Right cardiac atrium (tissue), 5 donors: ENCODE results near the gene WASF3. TPM values are rescaled to one million over a fixed set of nuclear protein-coding genes. Genes with fewer than 3 reads are reported as not detected.
A peak's percentile ranks its signal among the peaks of the same experiment; 100 is the strongest.

Experiments
- ATAC-seq, 2 donors: fragments of 200-7000 bp; cut with Tn5 transposase; one replicate each; pipeline versions ENCODE4 v1.8.0 to v1.9.1; 2020; ENCODE audit warnings: moderate library complexity in 2 of 2, mild to moderate bottlenecking in 1 of 2
- DNase-seq, 3 donors: peaks; one replicate each; pipeline ENCODE4 v3.0.0-alpha.2; 2020
- H3K27ac ChIP-seq: one replicate; pipeline ENCODE4 v1.5.1; 2013; ENCODE audit warnings: mild to moderate bottlenecking, low read length, control low read depth, moderate library complexity
- H3K27me3 ChIP-seq: one replicate; pipeline ENCODE4 v1.6.1; 2013; ENCODE audit not compliant: control insufficient read depth, insufficient read depth
- H3K4me1 ChIP-seq: one replicate; pipeline ENCODE4 v1.6.1; 2013; ENCODE audit warnings: low read length; ENCODE audit not compliant: control insufficient read depth, insufficient read depth
- H3K4me3 ChIP-seq: one replicate; pipeline ENCODE4 v1.5.1; 2013; ENCODE audit warnings: low read length, control low read depth
- H3K9me3 ChIP-seq: one replicate; pipeline ENCODE4 v1.6.1; 2013; ENCODE audit warnings: low read length; ENCODE audit not compliant: control insufficient read depth
- WGBS: extraction: QIAGEN DNeasy Blood & Tissue Kit; methylation state at CpG from one replicate; pipeline ENCODE4 v1.1.7; 2013; 5-methylcytosine and 5-hydroxymethylcytosine counted together
- intact Hi-C, 4 donors: fragments of 100-400 bp; cut with DNase I; formaldehyde crosslinking; loops; one replicate each; pipeline versions ENCODE4 v1.11.0 to v1.14.0; 2022 to 2023
- polyA plus RNA-seq: library from polyadenylated mRNA; stranded (reverse); fragments of 200-250 nt; gene quantifications from one replicate; pipeline ENCODE4 v1.2.3, GENCODE V29; 2013
- total RNA-seq, 4 donors: library from RNA; stranded (reverse); fragmentation: NEBNext Ultra II Directional; extraction: Animal tissue kit (Norgen Biotek cat#: 25700); gene quantifications; one replicate each; pipeline ENCODE4 v1.2.1, GENCODE V29; 2021
- donor health status: healthy with polysubstance abuse.
- donor health status: DM: no; HTN: yes; CAD: no.
- donor health status: DM: no; HTN: no; CAD: no.
- donor health status: DM: no; HTN: yes; CAD: no; lungs with severe emphysema.
- donor health status: DM: yes; HTN: yes; CAD: no.

The WASF3 gene
- total and polyA plus RNA-seq, 5 donors: 5.9 to 16.0 (median 13.9) TPM

DNA sequence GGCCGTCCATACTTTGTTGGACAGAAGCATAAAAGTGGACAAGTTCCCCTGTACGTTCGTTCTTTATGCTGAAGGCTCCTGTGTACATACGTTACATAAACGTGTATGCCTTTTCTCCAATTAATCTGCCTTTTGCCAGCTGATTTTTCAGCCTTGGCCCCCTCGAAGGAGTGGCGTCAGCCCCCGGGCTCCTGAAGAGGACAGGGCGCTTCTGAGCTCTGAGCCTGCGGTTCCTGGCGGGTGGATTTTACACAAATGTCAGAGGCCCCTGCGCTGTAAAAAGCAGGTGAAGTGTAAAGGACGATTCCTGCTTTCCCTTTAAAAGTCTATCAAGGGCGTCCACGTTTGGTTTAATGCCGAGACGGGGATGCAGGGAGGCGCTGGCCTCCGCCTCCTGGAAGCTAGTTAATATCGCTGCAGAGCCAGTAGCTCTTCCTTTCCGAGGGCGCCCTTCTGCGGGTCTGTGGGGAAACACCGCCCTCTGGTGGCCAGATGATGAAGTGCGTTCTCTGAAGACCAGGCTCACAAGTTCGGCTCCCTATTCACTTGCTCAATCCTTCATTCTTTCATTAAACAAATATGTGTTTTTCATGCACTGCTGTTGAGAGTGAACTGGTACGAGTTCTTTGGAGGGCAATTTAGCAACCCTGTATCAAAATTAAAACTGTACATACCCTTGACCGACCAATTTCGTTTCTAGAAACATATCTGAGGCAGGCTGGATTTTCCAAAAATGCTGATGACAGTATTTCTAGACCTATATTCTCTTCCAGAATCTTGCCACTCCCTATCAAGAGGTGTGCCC is 141.1 kb downstream of the WASF3 start:
- DNase-seq (peak; percentile 80 to 91 (median 89)), ATAC-seq (peak; percentile 83 to 90)
- Histone ChIP-seq H3K4me3 (peak overlapping the region; percentile 41), H3K9me3 (no peaks in the 10 kb centered on the region), H3K27ac (no peak overlapping the region), H3K4me1 (no peaks in the 10 kb centered on the region), H3K27me3 (no peaks in the 10 kb centered on the region)
- 21% methylated on average over 29 of the region's 29 CpGs for WGBS
- intact Hi-C loops: loop anchor here (2.0 to 10.0 kb wide), 5 partner anchors 204 to 514 kb away; no protein-coding TSS in a partner anchor

DNA sequence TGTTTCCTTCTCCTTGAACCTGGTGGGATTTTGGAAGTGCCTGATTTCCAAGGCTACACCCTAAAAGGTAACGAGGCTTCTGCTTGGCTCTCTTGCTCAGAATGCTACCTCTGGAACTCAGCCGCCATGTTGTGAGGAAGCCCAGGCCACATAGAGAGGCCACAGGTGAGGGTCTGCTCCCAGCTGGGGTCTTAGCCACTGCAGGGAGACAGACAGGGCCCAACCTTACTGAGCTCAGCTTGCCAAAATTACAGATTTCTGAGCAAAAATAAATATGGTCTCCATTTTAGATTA is 141.7 kb downstream of the WASF3 start:
- Histone ChIP-seq H3K27me3 (no peaks in the 10 kb centered on the region), H3K9me3 (no peaks in the 10 kb centered on the region), H3K4me3 (no peak overlapping the region), H3K4me1 (no peaks in the 10 kb centered on the region), H3K27ac (no peak overlapping the region)
- intact Hi-C loops: loop anchor here (2.0 to 10.0 kb wide), 5 partner anchors 204 to 514 kb away; no protein-coding TSS in a partner anchor
- WGBS: 98% methylated on average over 2 of the region's 2 CpGs
- ATAC-seq (no peak), DNase-seq (no peak)

GRCh38 chr13:26705536-26705935 is 148.1 kb downstream of the WASF3 start:
- DNase-seq (no peak), ATAC-seq (no peak)
- H3K27me3 ChIP-seq: no peaks in the 10 kb centered on the region
- H3K27ac ChIP-seq: no peak overlapping the region
- H3K9me3 ChIP-seq: no peaks in the 10 kb centered on the region
- 84% methylated on average over 4 of the region's 4 CpGs for WGBS
- no peak overlapping the region for H3K4me3 ChIP-seq
- intact Hi-C loops: loop anchor here in 2 of 4 donors (5.0 to 10.0 kb wide), 3 partner anchors 167 to 229 kb away; no protein-coding TSS in a partner anchor
- H3K4me1 ChIP-seq: no peaks in the 10 kb centered on the region

DNA sequence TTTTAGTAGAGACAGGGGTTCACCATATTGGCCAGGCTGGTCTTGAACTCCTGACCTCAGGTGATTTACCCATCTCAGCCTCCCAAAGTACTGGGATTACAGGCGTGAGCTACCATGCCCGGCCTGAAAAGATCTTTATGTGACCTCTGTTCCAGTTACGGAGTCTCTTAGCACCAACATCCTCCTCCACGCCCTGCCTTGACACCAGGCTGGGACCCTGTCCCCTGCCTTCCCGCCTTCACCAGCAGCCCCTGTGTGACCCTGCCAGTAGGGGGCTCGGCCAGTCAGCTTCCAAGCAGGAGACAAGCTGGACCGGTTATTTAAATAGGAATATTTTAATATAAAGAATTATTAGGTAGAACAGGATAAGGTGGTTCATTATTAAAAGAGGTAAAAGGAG is 148.9 kb downstream of the WASF3 start:
- intact Hi-C loops: loop anchor here in 2 of 4 donors (5.0 to 10.0 kb wide), 3 partner anchors 166 to 228 kb away; no protein-coding TSS in a partner anchor
- Histone ChIP-seq H3K27me3 (no peaks in the 10 kb centered on the region), H3K4me3 (no peak overlapping the region), H3K27ac (no peak overlapping the region), H3K4me1 (no peaks in the 10 kb centered on the region), H3K9me3 (no peaks in the 10 kb centered on the region)
- DNase-seq (no peak), ATAC-seq (no peak)
- 55% methylated on average over 7 of the region's 7 CpGs for whole genome bisulfite sequencing

DNA sequence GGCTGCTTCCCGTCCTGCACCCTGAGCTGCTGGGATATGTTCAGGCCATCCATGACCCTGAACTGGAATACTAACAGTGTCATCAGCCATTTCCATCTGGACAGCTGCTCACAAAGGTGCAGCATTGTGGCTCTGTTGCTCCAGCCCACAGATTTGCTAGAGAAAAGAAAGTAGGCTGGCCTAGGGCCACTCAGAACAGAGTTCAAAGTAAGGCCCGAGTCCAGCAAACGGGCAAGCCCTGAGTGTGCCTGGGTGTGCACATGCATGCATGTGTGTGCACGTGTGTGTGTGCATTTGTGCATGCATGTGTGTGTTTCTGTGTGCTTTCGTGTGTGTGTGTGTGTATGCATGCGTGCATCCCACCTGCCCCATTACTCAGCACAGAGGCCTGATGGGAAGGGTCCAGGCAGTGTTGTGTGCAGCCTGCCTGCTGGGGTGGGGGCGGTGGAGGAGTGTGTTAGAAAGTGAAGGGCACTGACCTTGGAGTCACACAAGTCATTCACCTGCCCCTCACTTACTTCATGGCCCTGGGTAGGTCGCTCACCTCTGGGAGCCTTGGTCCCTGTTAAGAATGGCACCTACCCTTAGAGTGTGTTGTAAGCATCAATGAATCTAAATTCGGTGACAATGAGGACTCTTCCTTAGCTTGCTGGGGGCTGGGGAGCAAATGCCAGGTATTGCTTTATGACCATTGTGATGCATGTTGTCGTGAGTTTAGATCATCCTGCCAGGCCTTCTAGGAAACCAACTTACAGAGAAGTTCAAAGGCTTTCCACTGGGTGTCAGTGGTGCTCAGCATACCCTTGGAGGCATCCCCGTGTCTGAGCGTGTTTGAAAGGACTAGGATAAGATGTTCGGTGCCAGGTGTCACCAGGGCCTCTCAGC is 149.9 kb downstream of the WASF3 start:
- no peak overlapping the region for H3K27ac ChIP-seq
- no peak for DNase-seq
- H3K4me1 ChIP-seq: no peaks in the 10 kb centered on the region
- H3K9me3 ChIP-seq: no peaks in the 10 kb centered on the region
- H3K27me3 ChIP-seq: no peaks in the 10 kb centered on the region
- peak; percentile 59 to 71 for ATAC-seq
- 45% methylated on average over 13 of the region's 13 CpGs for whole genome bisulfite sequencing
- no peak overlapping the region for H3K4me3 ChIP-seq
- intact Hi-C loops: loop anchor here (1.0 to 10.0 kb wide), 6 partner anchors 165 to 227 kb away; no protein-coding TSS in a partner anchor

DNA sequence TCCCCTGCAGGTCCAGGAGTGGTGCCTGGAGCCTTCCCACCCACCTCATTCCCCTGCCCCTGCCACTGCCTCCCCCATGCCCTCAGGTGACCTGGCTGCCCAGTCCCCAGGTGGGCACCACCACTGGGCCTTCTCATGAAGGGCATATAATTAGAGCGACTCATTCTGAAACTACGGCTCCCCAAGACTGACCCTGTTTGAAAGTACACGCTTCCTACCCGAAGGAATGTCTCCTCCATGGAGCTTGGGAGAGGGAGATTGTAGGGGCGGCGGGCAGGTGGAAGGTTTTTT is 150.5 kb downstream of the WASF3 start:
- H3K4me1 ChIP-seq: no peaks in the 10 kb centered on the region
- 80% methylated on average over 6 of the region's 6 CpGs for WGBS
- ATAC-seq (no peak), DNase-seq (no peak)
- intact Hi-C loops: loop anchor here (2.0 to 10.0 kb wide), 5 partner anchors 164 to 227 kb away; no protein-coding TSS in a partner anchor
- no peak overlapping the region for H3K4me3 ChIP-seq
- H3K9me3 ChIP-seq: no peaks in the 10 kb centered on the region
- H3K27ac ChIP-seq: no peak overlapping the region
- H3K27me3 ChIP-seq: no peaks in the 10 kb centered on the region

- no peaks in the 10 kb centered on the region for H3K27me3 ChIP-seq
- no peaks in the 10 kb centered on the region for H3K9me3 ChIP-seq
- no peaks in the 10 kb centered on the region for H3K4me1 ChIP-seq
- intact Hi-C loops: loop anchor here (2.0 to 10.0 kb wide), 5 partner anchors 163 to 225 kb away; no protein-coding TSS in a partner anchor
- WGBS: 77% methylated on average over 7 of the region's 7 CpGs
- no peak for ATAC-seq
- DNase-seq: no peak
- H3K4me3 ChIP-seq: no peak overlapping the region
- no peak overlapping the region for H3K27ac ChIP-seq
Measured at GRCh38 chr13:26709461-26709860, 152.0 kb downstream of the WASF3 start.

- 63% methylated on average over 13 of the region's 13 CpGs for WGBS
- intact Hi-C loops: no loop called here
- Histone ChIP-seq H3K9me3 (no peaks in the 10 kb centered on the region), H3K27me3 (no peaks in the 10 kb centered on the region), H3K4me3 (no peak overlapping the region), H3K27ac (no peak overlapping the region), H3K4me1 (no peaks in the 10 kb centered on the region)
- ATAC-seq (no peak), DNase-seq (no peak)
Measured at GRCh38 chr13:26710166-26710565, 152.7 kb downstream of the WASF3 start.

DNA sequence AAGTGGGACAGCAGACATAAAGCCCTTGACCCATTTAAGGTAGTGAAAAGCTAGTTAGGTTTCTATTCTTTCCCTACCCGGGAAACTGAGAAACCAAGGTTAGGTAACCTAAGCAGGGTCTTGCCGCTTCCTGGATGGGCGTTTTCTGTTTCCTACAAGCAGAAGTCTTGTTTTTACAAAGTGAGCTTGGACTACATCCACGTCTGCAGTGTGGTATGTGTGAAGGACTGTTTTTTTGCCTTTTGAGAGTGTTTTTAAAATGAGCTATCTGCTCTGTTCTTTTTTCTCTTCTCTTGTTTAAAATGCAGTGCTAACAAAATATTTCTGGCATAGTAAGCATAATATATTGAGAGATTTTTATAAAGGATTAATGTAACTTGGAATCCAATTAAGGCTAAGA is 153.7 kb downstream of the WASF3 start:
- DNase-seq: no peak
- intact Hi-C loops: no loop called here

GRCh38 chr13:26713341-26713740 is 155.9 kb downstream of the WASF3 start:
- H3K27ac ChIP-seq: no peak overlapping the region
- no peak overlapping the region for H3K4me3 ChIP-seq
- H3K9me3 ChIP-seq: no peaks in the 10 kb centered on the region
- WGBS: 100% methylated on average over 1 of the region's 1 CpG
- H3K4me1 ChIP-seq: no peaks in the 10 kb centered on the region
- intact Hi-C loops: no loop called here
- ATAC-seq (no peak), DNase-seq (no peak)
- H3K27me3 ChIP-seq: no peaks in the 10 kb centered on the region

More for the DNA sequence above, 153.7 kb downstream of the WASF3 start:
- no peak for ATAC-seq
- H3K4me3 ChIP-seq: no peak overlapping the region
- no peaks in the 10 kb centered on the region for H3K9me3 ChIP-seq
- 35% methylated on average over 4 of the region's 4 CpGs for WGBS
- no peaks in the 10 kb centered on the region for H3K4me1 ChIP-seq
- no peak overlapping the region for H3K27ac ChIP-seq
- no peaks in the 10 kb centered on the region for H3K27me3 ChIP-seq

DNA sequence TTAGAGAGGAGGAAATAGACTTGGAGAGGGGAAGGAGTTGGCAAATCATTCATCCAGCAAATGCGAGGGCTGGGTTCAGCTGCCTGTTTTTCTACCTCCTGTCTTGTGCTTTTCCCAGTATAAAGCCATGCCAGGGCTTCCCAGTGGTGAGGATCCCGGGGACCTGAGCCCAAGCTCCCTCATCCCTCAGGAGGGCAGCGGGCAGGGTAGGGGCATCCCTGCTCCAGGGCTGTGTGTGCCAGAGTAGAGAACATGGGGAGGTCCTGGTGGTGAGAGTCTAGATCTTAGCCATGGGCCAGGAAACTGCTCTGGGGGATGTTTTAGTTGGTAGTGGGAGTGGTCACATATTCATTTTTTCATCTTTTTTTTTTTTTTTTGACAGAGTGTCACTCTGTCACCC is 159.5 kb downstream of the WASF3 start:
- 77% methylated on average over 3 of the region's 3 CpGs for WGBS

More for the DNA sequence above, 159.5 kb downstream of the WASF3 start:
- ATAC-seq (no peak), DNase-seq (no peak)
- Histone ChIP-seq H3K4me1 (no peaks in the 10 kb centered on the region), H3K4me3 (no peak overlapping the region), H3K27ac (no peak overlapping the region), H3K27me3 (no peaks in the 10 kb centered on the region), H3K9me3 (no peaks in the 10 kb centered on the region)
- intact Hi-C loops: no loop called here
